Hematopoietic multipotent progenitor cell treated with erythropoietin and hydrocortisone succinate and interleukin-3 and kit ligand, for 15 days (in vitro differentiated cells): ENCODE data around the gene LMAN2.

Experiments used
- DNase-seq: peaks from one replicate; pipeline ENCODE4 v3.0.0-alpha.2; 2015; ENCODE audit warnings: low spot score

LMAN2 gene, protein sequence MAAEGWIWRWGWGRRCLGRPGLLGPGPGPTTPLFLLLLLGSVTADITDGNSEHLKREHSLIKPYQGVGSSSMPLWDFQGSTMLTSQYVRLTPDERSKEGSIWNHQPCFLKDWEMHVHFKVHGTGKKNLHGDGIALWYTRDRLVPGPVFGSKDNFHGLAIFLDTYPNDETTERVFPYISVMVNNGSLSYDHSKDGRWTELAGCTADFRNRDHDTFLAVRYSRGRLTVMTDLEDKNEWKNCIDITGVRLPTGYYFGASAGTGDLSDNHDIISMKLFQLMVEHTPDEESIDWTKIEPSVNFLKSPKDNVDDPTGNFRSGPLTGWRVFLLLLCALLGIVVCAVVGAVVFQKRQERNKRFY

DNA sequence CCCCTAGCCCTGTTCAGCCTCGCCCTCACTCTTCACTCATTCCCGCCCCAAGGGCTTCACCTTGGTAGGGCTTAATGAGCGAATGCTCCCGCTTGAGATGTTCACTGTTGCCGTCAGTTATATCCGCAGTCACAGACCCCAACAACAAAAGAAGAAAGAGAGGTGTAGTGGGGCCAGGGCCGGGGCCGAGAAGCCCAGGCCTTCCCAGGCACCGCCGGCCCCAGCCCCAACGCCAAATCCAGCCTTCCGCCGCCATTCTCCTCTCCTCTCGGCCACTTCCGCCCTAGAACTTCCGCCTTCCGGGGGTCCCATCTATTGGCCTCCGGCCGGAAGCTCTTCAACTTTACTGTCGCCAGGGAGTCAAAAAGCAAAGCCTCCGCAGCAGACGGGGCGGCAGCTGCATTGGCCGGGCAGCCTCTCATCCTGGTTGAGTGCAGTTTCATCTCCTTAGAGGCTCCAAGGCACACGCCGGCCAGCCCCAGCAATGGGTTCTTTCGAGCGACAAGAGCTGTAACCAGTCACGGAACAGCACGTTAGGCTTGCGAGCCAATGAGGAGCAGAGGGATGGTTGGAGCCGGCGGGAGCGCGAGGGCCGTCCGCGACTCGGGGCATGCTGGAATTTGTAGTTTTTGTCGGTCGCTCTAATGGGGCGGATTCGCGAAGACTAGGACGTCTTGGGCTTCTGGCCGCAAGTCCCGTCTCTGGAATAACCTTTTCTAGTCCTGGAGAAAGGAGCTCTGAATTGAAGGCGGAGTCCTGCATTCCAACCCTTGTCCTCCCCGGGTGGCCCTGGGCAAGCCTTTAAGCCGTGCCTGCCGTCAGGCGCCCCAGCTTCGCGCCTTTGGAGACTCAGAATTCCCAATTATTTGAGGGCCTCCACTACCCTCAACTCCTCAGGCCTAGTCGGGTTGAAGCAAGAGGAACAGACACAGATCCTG is at the start of gene LMAN2:
Gene LMAN2 (minus strand): TSS at position 277 of the 938 bp plus-strand sequence. CDS start 21 bp downstream, at position 256.
- DNase-seq, result peak; percentile 95

- no peak for DNase-seq
These were observed 48.8 kb upstream of the LMAN2 start, which contains the start of gene PFN3 for GRCh38 chr5:177399997-177400868. Gene PFN3, minus strand, starts transcription at chr5:177400661. Its CDS starts 85 bp downstream, at chr5:177400576.

DNA sequence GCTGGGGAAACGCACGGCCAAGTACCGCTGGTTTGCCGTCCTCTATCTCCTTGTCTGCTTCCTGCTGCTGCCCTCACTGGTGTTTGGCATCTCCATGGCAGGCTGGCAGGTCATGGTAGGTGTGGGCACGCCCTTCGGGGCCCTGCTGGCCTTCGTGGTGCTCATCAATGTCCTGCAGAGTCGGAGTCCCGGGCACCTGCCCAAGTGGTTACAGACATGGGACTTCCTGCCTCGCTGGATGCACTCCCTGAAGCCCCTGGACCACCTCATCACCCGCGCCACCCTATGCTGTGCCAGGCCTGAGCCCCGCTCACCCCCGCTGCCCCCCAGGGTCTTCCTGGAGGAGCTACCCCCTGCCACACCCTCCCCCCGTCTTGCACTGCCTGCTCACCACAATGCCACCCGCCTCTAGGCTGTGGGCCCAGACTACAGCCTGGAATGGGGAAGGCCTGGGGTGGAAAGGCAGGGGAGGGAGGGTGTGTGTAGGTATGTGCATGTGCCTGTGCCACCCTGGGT is 46.5 kb upstream of the LMAN2 start:
- DNase-seq, result no peak

DNA sequence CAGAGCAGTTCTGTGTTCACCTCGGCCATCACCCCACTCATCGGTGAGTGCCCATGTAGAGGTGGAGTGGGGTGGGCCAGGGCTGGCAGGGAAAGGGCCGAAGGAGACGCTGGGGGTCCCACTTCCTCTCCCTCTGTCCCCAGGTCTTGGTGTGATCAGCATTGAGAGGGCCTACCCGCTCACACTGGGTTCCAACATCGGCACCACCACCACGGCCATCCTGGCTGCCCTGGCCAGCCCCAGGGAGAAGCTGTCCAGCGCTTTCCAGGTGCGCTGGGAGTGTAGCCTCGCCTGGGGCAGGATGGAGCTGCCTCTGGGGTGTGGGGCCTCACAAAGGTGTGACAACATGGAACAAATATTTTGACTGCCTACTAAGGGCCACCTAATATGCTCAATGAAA is 45.3 kb upstream of the LMAN2 start:
- DNase-seq, result no peak

DNA sequence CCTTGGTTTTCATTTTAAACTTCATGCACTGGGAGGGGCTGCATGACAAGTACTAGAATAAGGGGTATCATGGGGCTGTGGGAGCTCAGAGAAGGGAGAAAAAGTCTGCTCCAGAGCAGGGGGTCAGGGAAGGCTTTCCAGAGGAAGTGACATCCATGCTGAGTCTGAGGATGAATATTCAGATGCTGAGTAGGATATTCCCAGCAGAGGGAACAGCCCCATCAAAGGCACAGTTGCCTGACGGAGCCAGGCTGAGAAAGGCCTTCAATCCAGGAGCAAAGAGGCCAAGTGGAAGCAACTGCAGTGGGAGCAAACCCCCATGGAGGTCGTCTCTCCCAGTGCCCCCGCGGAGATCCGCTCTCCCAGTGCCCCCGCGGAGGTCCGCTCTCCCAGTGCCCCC is 44.6 kb upstream of the LMAN2 start:
- DNase-seq, result no peak

GRCh38 chr5:177393990-177394389 is 42.5 kb upstream of the LMAN2 start:
- DNase-seq, result no peak

GRCh38 chr5:177393206-177393765 is 41.8 kb upstream of the LMAN2 start:
- no peak for DNase-seq

DNA sequence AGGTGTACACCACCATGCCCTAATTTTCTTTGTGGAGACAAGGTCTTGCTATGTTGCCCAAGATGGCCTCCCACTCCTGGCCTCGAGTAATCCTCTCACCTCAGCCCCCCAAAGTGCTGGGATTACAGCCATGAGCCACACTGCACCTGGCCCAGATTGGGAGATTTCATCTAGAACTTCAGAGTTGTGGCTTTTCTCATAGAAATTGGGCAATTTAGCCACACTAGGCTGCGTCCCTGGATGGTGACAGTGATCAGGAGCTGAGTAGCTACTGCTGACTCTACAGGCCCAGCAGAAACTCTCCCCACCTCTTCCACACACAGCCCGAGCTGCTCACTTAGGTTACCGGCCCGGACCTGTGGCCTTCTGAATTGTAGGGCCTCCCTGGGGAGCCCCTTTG is 41.3 kb upstream of the LMAN2 start:
- no peak for DNase-seq

- peak; percentile 83 for DNase-seq
These were observed 39.2 kb upstream of the LMAN2 start for GRCh38 chr5:177390363-177391300.

- no peak for DNase-seq
These were observed 38.0 kb upstream of the LMAN2 start for GRCh38 chr5:177389241-177390169.

- DNase-seq, result no peak
These were observed 37.1 kb upstream of the LMAN2 start for GRCh38 chr5:177388521-177389052.

GRCh38 chr5:177387405-177387804 is 35.9 kb upstream of the LMAN2 start:
- no peak for DNase-seq

DNA sequence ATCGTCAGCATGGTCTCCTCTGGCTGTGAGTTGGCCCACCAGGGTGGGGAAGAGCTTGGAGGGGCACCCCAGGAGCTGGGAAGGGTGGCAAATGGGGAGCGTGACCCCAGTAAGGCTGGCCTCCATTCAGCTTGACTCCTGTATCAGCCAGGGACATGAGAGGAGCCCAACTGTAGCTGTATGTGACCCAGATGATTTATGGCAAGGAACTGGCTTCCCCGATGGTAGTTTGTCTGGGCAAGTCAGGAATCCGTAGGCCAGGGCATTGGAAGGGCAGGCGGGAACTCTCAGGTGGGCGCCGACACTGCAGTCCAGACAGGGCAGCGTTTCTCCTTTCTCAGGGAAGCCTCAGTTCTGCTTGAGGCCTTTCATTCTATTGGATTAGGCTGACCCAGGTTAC is 35.1 kb upstream of the LMAN2 start:
- DNase-seq, result no peak

GRCh38 chr5:177385720-177386119 is 34.3 kb upstream of the LMAN2 start:
- DNase-seq, result no peak

GRCh38 chr5:177384134-177384533 is 32.7 kb upstream of the LMAN2 start, which contains the start of gene SLC34A1:
Gene SLC34A1, plus strand, starts transcription at chr5:177384434. Its CDS starts 1,308 bp downstream, at chr5:177385742.
- no peak for DNase-seq

DNA sequence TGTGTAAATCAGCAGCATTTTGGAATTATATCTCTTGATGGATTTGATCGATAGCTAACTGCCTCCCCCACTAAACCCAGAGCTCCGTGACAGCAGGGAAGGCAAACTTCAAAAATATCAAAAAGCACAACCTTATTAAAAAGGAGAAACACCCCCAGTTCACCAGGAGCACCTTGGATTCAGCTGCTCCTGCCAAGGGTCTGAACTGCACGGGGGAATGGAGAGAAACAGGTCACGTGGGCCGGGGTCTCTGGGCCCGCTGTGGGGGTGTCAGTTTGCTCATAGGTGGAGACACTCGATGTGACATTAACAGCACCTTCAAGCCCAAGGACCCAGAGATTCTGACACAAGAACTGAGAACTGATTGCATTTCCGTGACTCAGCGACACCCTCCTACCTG is 31.7 kb upstream of the LMAN2 start:
- DNase-seq, result no peak

DNA sequence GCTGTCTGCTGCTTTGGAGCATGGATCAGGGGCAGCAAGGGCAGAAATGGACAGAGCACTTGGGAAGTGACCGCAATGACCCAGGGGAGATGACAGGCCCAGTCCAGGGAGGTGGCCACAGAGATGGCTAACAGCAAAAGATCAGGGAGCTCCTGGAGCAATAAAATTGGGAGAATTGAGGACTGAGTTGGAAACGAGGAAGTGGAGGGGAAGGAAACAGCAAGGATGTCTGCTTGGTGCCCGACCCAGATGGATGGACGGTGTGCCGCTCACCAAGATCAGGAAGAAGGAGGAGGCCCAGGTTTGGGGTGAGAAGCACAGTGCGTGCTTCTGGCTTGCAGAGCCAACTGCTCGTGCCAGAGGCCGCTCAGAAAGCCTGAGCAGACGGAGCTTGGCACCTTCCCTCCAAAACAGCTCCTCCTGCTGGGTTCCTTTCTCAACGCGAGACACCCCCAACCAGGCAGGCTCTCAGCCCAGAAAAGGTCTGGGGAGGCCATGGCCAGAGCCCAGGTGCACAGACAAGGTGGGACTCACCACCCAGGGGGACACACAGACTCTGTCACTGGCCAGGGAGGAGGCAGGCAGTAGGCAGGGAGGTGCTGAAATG is 31.1 kb upstream of the LMAN2 start:
- peak; percentile 21 for DNase-seq

- no peak for DNase-seq
These were observed 29.3 kb upstream of the LMAN2 start for GRCh38 chr5:177380805-177381126.
